ENCODE data around the gene MRTFA. TPM values are rescaled to one million over a fixed set of nuclear protein-coding genes. Genes with fewer than 3 reads are reported as not detected.

The MRTFA gene
- total RNA-seq, 1 donor = 44.9 TPM

DNA sequence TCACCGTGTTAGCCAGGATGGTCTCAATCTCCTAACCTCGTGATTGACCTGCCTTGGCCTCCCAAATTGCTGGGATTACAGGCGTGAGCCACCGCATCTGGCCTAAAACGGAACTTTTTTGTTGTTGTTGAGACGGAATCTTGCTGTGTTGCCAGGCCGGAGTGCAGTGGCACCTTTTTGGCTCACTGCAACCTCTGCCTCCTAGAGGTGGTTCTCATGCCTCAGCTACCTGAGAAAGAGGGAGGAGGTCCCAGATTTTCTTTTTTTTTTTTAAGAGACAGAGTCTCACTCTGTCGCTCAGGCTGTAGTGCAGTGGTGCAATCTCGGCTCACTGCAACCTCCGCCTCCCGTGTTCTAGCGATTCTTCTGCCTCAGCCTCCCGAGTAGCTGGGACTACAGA lies 34.9 kb upstream of the MRTFA start:
- no peak overlapping the region for H3K4me3 ChIP-seq (ENCODE audit: low read depth, low read length)
- DNase-seq (ENCODE audit: low read depth) = no peak
- TF ChIP-seq, protein P1, sequence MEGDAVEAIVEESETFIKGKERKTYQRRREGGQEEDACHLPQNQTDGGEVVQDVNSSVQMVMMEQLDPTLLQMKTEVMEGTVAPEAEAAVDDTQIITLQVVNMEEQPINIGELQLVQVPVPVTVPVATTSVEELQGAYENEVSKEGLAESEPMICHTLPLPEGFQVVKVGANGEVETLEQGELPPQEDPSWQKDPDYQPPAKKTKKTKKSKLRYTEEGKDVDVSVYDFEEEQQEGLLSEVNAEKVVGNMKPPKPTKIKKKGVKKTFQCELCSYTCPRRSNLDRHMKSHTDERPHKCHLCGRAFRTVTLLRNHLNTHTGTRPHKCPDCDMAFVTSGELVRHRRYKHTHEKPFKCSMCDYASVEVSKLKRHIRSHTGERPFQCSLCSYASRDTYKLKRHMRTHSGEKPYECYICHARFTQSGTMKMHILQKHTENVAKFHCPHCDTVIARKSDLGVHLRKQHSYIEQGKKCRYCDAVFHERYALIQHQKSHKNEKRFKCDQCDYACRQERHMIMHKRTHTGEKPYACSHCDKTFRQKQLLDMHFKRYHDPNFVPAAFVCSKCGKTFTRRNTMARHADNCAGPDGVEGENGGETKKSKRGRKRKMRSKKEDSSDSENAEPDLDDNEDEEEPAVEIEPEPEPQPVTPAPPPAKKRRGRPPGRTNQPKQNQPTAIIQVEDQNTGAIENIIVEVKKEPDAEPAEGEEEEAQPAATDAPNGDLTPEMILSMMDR (IDR thresholded peaks at IDR 0.05; ENCODE audit: insufficient read depth, low read depth, low read length) = no peak

DNA sequence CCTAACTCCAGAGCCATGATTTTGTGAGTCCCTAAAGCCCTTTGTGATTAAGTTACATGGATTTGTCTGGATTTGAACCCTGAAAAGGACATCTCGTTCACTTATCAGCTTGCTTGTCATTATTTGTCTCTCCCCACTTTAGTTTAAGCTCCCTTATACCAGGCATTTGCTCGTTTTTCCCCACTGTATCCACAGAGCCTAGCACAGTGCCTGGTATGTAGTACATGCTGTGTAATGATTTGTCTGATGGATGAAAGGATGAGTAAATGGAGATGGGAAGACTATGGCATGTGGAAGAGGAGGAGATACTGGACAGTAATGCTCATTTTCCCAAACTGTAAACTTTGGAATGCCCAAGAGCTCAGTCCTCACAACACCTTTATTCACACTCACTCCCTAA lies 33.5 kb upstream of the MRTFA start:
- TF ChIP-seq, protein P1 (IDR thresholded peaks at IDR 0.05; ENCODE audit: insufficient read depth, low read depth, low read length) = no peak
- no peak overlapping the region for H3K4me3 ChIP-seq (ENCODE audit: low read depth, low read length)
- no peak for DNase-seq (ENCODE audit: low read depth)

DNA sequence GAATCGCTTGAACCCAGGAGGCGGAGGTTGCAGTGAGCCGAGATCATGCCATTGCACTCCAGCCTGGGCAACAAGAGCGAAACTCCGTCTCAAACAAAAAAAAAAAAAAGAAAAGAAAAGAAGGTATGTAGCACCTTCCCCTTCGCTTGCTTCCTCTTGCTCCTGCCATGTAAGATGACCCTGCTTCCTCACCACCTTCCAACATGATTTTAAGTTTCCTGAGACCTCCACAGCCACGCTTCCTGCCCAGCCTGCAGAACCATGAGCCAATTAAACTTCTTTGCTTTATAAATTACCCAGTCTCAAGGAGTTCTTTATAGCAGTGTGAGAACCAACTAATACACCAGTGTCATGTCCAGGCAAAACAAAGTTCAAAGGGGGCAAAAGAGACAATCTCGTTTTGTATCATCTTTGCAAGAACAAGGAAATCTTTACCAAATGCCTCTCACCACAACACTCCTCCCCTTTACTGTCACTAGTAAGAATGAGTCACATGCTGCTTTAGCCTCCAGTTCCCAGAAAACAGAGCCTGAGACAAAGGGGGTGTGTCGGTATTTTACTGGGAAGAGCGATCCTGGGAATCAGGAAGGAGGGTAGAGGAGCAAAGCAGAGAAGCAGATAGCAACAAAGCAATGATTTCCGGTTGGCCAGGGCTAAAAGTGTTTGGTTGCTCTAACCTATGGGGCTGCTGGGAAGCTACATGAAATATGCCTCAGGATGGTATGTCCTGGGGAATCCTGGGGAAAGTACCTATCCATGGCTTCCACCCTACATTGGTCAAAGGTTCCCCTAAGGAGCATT lies 32.3 kb upstream of the MRTFA start:
- peak; percentile 95 for DNase-seq (ENCODE audit: low read depth)
- no peak overlapping the region for H3K4me3 ChIP-seq (ENCODE audit: low read depth, low read length)
- TF ChIP-seq, protein P1 (IDR thresholded peaks at IDR 0.05; ENCODE audit: insufficient read depth, low read depth, low read length) = no peak

DNA sequence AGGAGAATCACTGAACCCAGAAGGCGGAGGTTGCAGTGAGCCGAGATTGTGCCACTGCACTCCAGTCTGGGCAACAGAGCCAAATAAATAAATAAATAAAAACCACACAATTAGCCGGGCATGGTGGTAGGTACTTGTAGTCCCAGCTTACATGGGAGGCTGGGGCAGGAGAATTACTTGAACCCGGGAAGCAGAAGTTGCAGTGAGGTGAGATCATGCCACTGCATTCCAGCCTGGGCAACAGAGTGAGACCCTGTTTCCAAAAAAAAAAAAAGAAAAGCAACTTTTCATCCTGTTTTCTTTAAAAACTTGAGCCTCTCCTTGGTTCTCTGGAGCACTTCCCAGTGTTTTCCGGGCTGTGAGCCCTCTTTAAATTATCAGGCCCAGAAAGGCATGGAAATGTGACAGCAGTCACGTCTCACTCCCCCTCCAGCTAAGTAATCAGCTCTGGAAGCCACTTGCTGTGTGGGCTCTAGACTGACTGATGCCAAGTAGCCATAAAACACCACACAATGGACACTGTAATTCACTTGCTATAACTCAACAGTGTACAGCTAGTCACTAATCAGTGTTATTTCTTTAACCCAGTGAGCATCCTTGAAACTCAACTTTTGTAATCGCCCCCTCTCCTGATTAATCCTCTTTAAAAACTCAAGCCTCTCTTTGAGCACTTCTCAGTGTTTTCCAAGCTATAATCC lies 29.8 kb upstream of the MRTFA start:
- no peak for DNase-seq (ENCODE audit: low read depth)
- TF ChIP-seq, protein P1 (IDR thresholded peaks at IDR 0.05; ENCODE audit: insufficient read depth, low read depth, low read length) = no peak
- H3K4me3 ChIP-seq (ENCODE audit: low read depth, low read length) = no peak overlapping the region

- no peak overlapping the region for H3K4me3 ChIP-seq (ENCODE audit: low read depth, low read length)
- TF ChIP-seq, protein P1 (IDR thresholded peaks at IDR 0.05; ENCODE audit: insufficient read depth, low read depth, low read length) = no peak
- peak; percentile 42 for DNase-seq (ENCODE audit: low read depth)
Observed at GRCh38 chr22:40665312-40665711, 28.8 kb upstream of the MRTFA start.

- TF ChIP-seq, protein P1 (IDR thresholded peaks at IDR 0.05; ENCODE audit: insufficient read depth, low read depth, low read length) = no peak
- H3K4me3 ChIP-seq (ENCODE audit: low read depth, low read length) = no peak overlapping the region
- DNase-seq (ENCODE audit: low read depth) = no peak
Observed at GRCh38 chr22:40661671-40662070, 25.2 kb upstream of the MRTFA start.

All from fibroblast of villous mesenchyme (primary cell).